Neuronal stem cell (in vitro differentiated cells): ENCODE data around the gene PERCC1.
A peak's percentile ranks its signal among the peaks of the same experiment; 100 is the strongest.

Experiments used
- DNase-seq: peaks from one replicate; pipeline ENCODE4 v3.0.0-alpha.2; 2013; ENCODE audit warnings: low spot score
- H2AFZ ChIP-seq: one replicate; pipeline ENCODE4 v1.6.1; 2013; ENCODE audit warnings: mild to moderate bottlenecking, low read length, inconsistent platforms
- H2AK5ac ChIP-seq: 2 replicates; pipeline ENCODE4 v1.6.1; 2013; ENCODE audit warnings: low read depth, mild to moderate bottlenecking, inconsistent platforms, low read length, moderate library complexity, mixed read lengths
- H2BK120ac ChIP-seq: 2 replicates; pipeline ENCODE4 v1.6.1; 2013; ENCODE audit warnings: low read depth, mild to moderate bottlenecking, inconsistent platforms, low read length, moderate library complexity, mixed read lengths
- H2BK12ac ChIP-seq: one replicate; pipeline ENCODE4 v1.6.1; 2013; ENCODE audit warnings: low read length, inconsistent platforms
- H2BK15ac ChIP-seq: 2 replicates; pipeline ENCODE4 v1.6.1; 2013; ENCODE audit warnings: mild to moderate bottlenecking, low read length, inconsistent platforms, mixed read lengths
- H2BK5ac ChIP-seq: one replicate; pipeline ENCODE4 v1.6.1; 2013; ENCODE audit warnings: inconsistent platforms, mild to moderate bottlenecking, low read length, moderate library complexity
- H3K14ac ChIP-seq: one replicate; pipeline ENCODE4 v1.6.1; 2013; ENCODE audit warnings: low read length, inconsistent platforms
- H3K18ac ChIP-seq: 2 replicates; pipeline ENCODE4 v1.6.1; 2013; ENCODE audit warnings: low read length, inconsistent platforms
- H3K23ac ChIP-seq: 2 replicates; pipeline ENCODE4 v1.6.1; 2013; ENCODE audit warnings: low read depth, mild to moderate bottlenecking, mixed read lengths, low read length, inconsistent platforms; ENCODE audit not compliant: poor library complexity
- H3K27ac ChIP-seq: replicated peaks from 3 replicates; pipeline ENCODE4 v1.5.1; 2013; ENCODE audit warnings: low read length, inconsistent platforms
- H3K27me3 ChIP-seq, 3 experiments: 2 replicates each; pipeline ENCODE4 v1.6.1; 2013; ENCODE audit warnings: low read length in 3 of 3, mild to moderate bottlenecking in 2 of 3, inconsistent platforms in 1 of 3, low read depth in 1 of 3, mixed read lengths in 1 of 3, moderate library complexity in 1 of 3; ENCODE audit not compliant: control insufficient read depth in 3 of 3, insufficient read depth in 3 of 3
- H3K36me3 ChIP-seq, 2 donors: replicated peaks in 1 of 2; 2 replicates each; pipeline ENCODE4 v1.6.1; 2013; ENCODE audit warnings: low read length in 2 of 2; ENCODE audit not compliant: control insufficient read depth in 2 of 2, insufficient read depth in 2 of 2
- H3K4ac ChIP-seq: 2 replicates; pipeline ENCODE4 v1.6.1; 2013; ENCODE audit warnings: inconsistent platforms, mild to moderate bottlenecking, low read length, moderate library complexity
- H3K4me1 ChIP-seq, 2 donors: 1 replicate in 1 of 2; 2 replicates in 1 of 2; pipeline ENCODE4 v1.6.1; 2013; ENCODE audit warnings: low read length in 2 of 2, low read depth in 1 of 2; ENCODE audit not compliant: control insufficient read depth in 2 of 2, insufficient read depth in 1 of 2
- H3K4me2 ChIP-seq: one replicate; pipeline ENCODE4 v1.6.1; 2013; ENCODE audit warnings: mild to moderate bottlenecking, low read length, inconsistent platforms; ENCODE audit not compliant: insufficient read depth, poor library complexity, severe bottlenecking
- H3K4me3 ChIP-seq, 2 donors: 2 replicates each; pipeline ENCODE4 v1.5.1; 2013; ENCODE audit warnings: low read length in 2 of 2, mild to moderate bottlenecking in 2 of 2, inconsistent platforms in 1 of 2, moderate library complexity in 1 of 2
- H3K79me1 ChIP-seq: one replicate; pipeline ENCODE4 v1.6.1; 2013; ENCODE audit warnings: low read depth, mild to moderate bottlenecking, inconsistent platforms, low read length, moderate library complexity
- H3K9ac ChIP-seq: one replicate; pipeline ENCODE4 v1.6.1; 2013; ENCODE audit warnings: mild to moderate bottlenecking, low read depth, low read length, inconsistent platforms; ENCODE audit not compliant: poor library complexity
- H3K9me3 ChIP-seq, 2 donors: replicated peaks in 1 of 2; 2 replicates each; pipeline versions ENCODE3 to v1.6.1; 2013; ENCODE audit warnings: low read length in 2 of 2, mild to moderate bottlenecking in 2 of 2, inconsistent platforms in 1 of 2, low read depth in 1 of 2, mixed read lengths in 1 of 2, moderate library complexity in 1 of 2; ENCODE audit not compliant: control insufficient read depth in 2 of 2, insufficient read depth in 1 of 2
- H4K8ac ChIP-seq: one replicate; pipeline ENCODE4 v1.6.1; 2013; ENCODE audit warnings: low read depth, mild to moderate bottlenecking, inconsistent platforms, low read length, moderate library complexity
- H4K91ac ChIP-seq: one replicate; pipeline ENCODE4 v1.6.1; 2013; ENCODE audit warnings: low read length, low read depth, mild to moderate bottlenecking, inconsistent platforms; ENCODE audit not compliant: poor library complexity
- WGBS, 2 donors: extraction: QIAGEN DNeasy Blood & Tissue Kit; methylation state at CpG; one replicate each; pipeline ENCODE4 v1.1.7; 2013; ENCODE audit warnings: missing lambda C conversion rate in 2 of 2, mixed read lengths in 1 of 2; ENCODE audit not compliant: insufficient read length in 2 of 2, insufficient replicate concordance in 1 of 2; ENCODE audit errors: extremely low coverage in 2 of 2; 5-methylcytosine and 5-hydroxymethylcytosine counted together

The PERCC1 gene

GRCh38 chr16:1445518-1446203 is 14.8 kb downstream of the PERCC1 start:
- no peaks in the 10 kb centered on the region for H3K4me1 ChIP-seq
- no peak overlapping the region for H4K91ac ChIP-seq
- no peak overlapping the region for H2BK15ac ChIP-seq
- H2AFZ ChIP-seq: no peak overlapping the region
- H3K23ac ChIP-seq: no peak overlapping the region
- WGBS, 2 donors: no CpG with 5 or more reads among the region's 25 CpGs
- no peak overlapping the region for H3K14ac ChIP-seq
- H3K36me3 ChIP-seq: peaks cover 6 to 41% of the 10 kb centered on the region in 2 donors
- no peak overlapping the region for H3K18ac ChIP-seq
- no peak overlapping the region for H3K9ac ChIP-seq
- H2AK5ac ChIP-seq: peak overlapping the region; percentile 14
- no peak overlapping the region for H3K4me3 ChIP-seq
- H3K4me2 ChIP-seq: no peak overlapping the region
- no peak for DNase-seq
- H4K8ac ChIP-seq: no peak overlapping the region
- peaks cover 3% of the 10 kb centered on the region for H3K79me1 ChIP-seq
- H2BK12ac ChIP-seq: no peak overlapping the region
- no peak overlapping the region for H2BK120ac ChIP-seq
- no peak overlapping the region for H3K4ac ChIP-seq
- no peaks in the 10 kb centered on the region for H3K9me3 ChIP-seq
- no peaks in the 10 kb centered on the region for H3K27me3 ChIP-seq
- H2BK5ac ChIP-seq: no peak overlapping the region
- no peak overlapping the region for H3K27ac ChIP-seq

- no peak overlapping the region for H4K91ac ChIP-seq
- H2AK5ac ChIP-seq: peak overlapping the region; percentile 14
- no peak for DNase-seq
- peak overlapping the region; percentile 4 for H3K9ac ChIP-seq
- H3K4me2 ChIP-seq: no peak overlapping the region
- no peak overlapping the region for H3K14ac ChIP-seq
- no peak overlapping the region for H2BK5ac ChIP-seq
- H3K18ac ChIP-seq: no peak overlapping the region
- no peak overlapping the region for H3K27ac ChIP-seq
- H2BK120ac ChIP-seq: no peak overlapping the region
- H3K4me1 ChIP-seq: no peaks in the 10 kb centered on the region
- no peaks in the 10 kb centered on the region for H3K9me3 ChIP-seq
- peaks cover 3% of the 10 kb centered on the region for H3K79me1 ChIP-seq
- no peak overlapping the region for H2AFZ ChIP-seq
- peak overlapping the region; percentile 17 for H4K8ac ChIP-seq
- no peak overlapping the region for H3K23ac ChIP-seq
- H2BK12ac ChIP-seq: no peak overlapping the region
- no peak overlapping the region for H3K4ac ChIP-seq
- no CpG with 5 or more reads among the region's 41 CpGs for WGBS, 2 donors
- H2BK15ac ChIP-seq: no peak overlapping the region
- H3K27me3 ChIP-seq: no peaks in the 10 kb centered on the region
- peaks cover 9 to 49% of the 10 kb centered on the region in 2 donors for H3K36me3 ChIP-seq
- no peak overlapping the region for H3K4me3 ChIP-seq
These were observed 15.6 kb downstream of the PERCC1 start for GRCh38 chr16:1446296-1447080.

DNA sequence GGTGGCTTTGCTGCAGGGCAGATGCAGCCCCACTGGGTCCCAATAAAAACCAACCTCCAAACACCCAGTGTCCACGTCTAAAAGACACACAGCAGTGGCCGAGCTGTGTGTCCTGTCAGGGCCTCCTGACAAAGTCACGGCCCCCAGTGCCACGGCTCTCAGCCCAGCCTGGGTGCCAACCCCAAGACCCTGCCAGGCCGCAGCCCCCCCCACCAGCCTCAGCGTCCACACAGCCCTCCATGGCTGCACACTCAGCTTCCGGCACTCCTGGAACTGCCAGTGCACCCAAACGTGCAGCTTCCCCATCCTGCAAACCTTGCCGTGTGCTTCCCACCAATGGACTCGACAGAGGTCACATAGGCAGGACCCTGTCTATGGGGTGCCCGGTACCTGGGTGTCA is 17.1 kb downstream of the PERCC1 start:
- H3K9me3 ChIP-seq: no peaks in the 10 kb centered on the region
- no peak overlapping the region for H2BK120ac ChIP-seq
- H3K14ac ChIP-seq: no peak overlapping the region
- DNase-seq: no peak
- H4K8ac ChIP-seq: no peak overlapping the region
- H2BK12ac ChIP-seq: no peak overlapping the region
- no CpG with 5 or more reads among the region's 11 CpGs for WGBS, 2 donors
- H3K23ac ChIP-seq: no peak overlapping the region
- no peaks in the 10 kb centered on the region for H3K4me1 ChIP-seq
- H3K27me3 ChIP-seq: no peaks in the 10 kb centered on the region
- no peak overlapping the region for H3K4me2 ChIP-seq
- no peak overlapping the region for H3K18ac ChIP-seq
- no peak overlapping the region for H3K4me3 ChIP-seq
- H3K9ac ChIP-seq: no peak overlapping the region
- H2AK5ac ChIP-seq: no peak overlapping the region
- H2AFZ ChIP-seq: no peak overlapping the region
- H2BK15ac ChIP-seq: no peak overlapping the region
- H3K36me3 ChIP-seq: peaks cover 18 to 63% of the 10 kb centered on the region in 2 donors
- H4K91ac ChIP-seq: no peak overlapping the region
- peaks cover 3% of the 10 kb centered on the region for H3K79me1 ChIP-seq
- no peak overlapping the region for H2BK5ac ChIP-seq
- no peak overlapping the region for H3K27ac ChIP-seq
- no peak overlapping the region for H3K4ac ChIP-seq

- Histone ChIP-seq H3K18ac (no peak overlapping the region), H3K4ac (no peak overlapping the region), H3K27ac (no peak overlapping the region), H3K9me3 (no peaks in the 10 kb centered on the region), H3K23ac (no peak overlapping the region), H4K91ac (no peak overlapping the region), H3K14ac (no peak overlapping the region), H2BK5ac (no peak overlapping the region), H2BK12ac (no peak overlapping the region), H4K8ac (no peak overlapping the region), H3K27me3 (no peaks in the 10 kb centered on the region), H3K4me2 (no peak overlapping the region), H3K9ac (no peak overlapping the region), H3K79me1 (peaks cover 3% of the 10 kb centered on the region), H3K4me1 (no peaks in the 10 kb centered on the region), H2BK120ac (no peak overlapping the region), H2BK15ac (no peak overlapping the region), H2AFZ (no peak overlapping the region), H3K36me3 (peaks cover 21 to 69% of the 10 kb centered on the region in 2 donors), H2AK5ac (no peak overlapping the region), H3K4me3 (no peak overlapping the region)
- no peak for DNase-seq
- no CpG with 5 or more reads among the region's 30 CpGs for WGBS, 2 donors
These were observed 17.7 kb downstream of the PERCC1 start for GRCh38 chr16:1448536-1449116.
